Measurements from ENCODE around the gene PTCRA.
"Not testable (repeated sequence)": the region's sequence is repeated elsewhere in the genome, so short reads cannot be mapped to it uniquely, and the experiment has no call there.

Gene PTCRA

DNA sequence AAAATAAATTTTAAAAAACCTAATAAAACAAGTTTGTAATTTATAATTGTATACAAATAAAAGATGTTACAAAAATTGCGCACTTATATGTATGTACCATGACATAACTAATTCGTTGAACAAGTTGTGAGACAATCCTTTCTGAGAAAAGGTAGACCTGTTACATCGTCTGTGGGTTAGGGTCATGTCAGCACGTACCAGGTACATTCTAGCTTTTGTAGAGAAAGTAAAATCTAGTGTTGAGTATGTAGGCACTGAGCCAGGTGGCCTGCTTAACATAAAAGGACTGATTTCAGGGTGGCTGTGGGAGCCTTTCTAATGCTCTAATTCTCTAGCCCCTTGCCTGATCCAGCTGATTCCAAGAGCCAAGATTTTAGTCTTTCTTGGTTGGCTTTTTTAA lies 26.0 kb upstream of the PTCRA start:
- Histone ChIP-seq H3K27me3 (no peaks in the 10 kb centered on the region), H3K9me3 (no peaks in the 10 kb centered on the region), H3K36me3 (peaks cover 33% of the 10 kb centered on the region), H3K4me1 (peaks cover 52% of the 10 kb centered on the region), H3K4me2 (peak overlapping the region; percentile 82), H3K27ac (peak overlapping the region; percentile 89; the same call in 1 of the 2 replicates), H3K9ac (peak overlapping the region; percentile 92), H4K20me1 (peaks cover 23% of the 10 kb centered on the region), H3K4me3 (peak overlapping the region; percentile 76)
- TF ChIP-seq Cebpa-rat (IDR thresholded peaks at IDR 0.05), result no peak

GRCh38 chr6:42890311-42891198 lies 25.3 kb upstream of the PTCRA start:
- peak overlapping the region; percentile 92 for H3K9ac ChIP-seq
- H3K4me3 ChIP-seq, result peak overlapping the region; percentile 76
- peak overlapping the region; percentile 82 for H3K4me2 ChIP-seq
- no peak for TF ChIP-seq Cebpa-rat (IDR thresholded peaks at IDR 0.05)
- peak overlapping the region; percentile 89 for H3K27ac ChIP-seq
- H3K9me3 ChIP-seq, result no peaks in the 10 kb centered on the region
- H4K20me1 ChIP-seq, result peaks cover 16% of the 10 kb centered on the region
- H3K27me3 ChIP-seq, result no peaks in the 10 kb centered on the region
- peaks cover 26% of the 10 kb centered on the region for H3K36me3 ChIP-seq
- peaks cover 52% of the 10 kb centered on the region for H3K4me1 ChIP-seq

- Histone ChIP-seq H3K4me2 (peak overlapping the region; percentile 82), H3K27ac (peak overlapping the region; percentile 89)
These were observed 24.6 kb upstream of the PTCRA start for GRCh38 chr6:42891199-42891722.

GRCh38 chr6:42894041-42894828 lies 21.6 kb upstream of the PTCRA start:
- H3K4me1 ChIP-seq, result peaks cover 51% of the 10 kb centered on the region
- H3K9me3 ChIP-seq, H3K27me3 ChIP-seq, H4K20me1 ChIP-seq, H3K36me3 ChIP-seq: not testable (repeated sequence)
- peak overlapping the region; percentile 70 for H3K9ac ChIP-seq
- peak overlapping the region; percentile 36; the same call in 1 of the 2 replicates for H3K4me3 ChIP-seq
- peak overlapping the region; percentile 85 for H3K27ac ChIP-seq
- peak overlapping the region; percentile 82 for H3K4me2 ChIP-seq

More at GRCh38 chr6:42891199-42891722, 24.6 kb upstream of the PTCRA start:
- Histone ChIP-seq H3K4me1 (peaks cover 52% of the 10 kb centered on the region), H3K27me3 (no peaks in the 10 kb centered on the region), H3K36me3 (peaks cover 19% of the 10 kb centered on the region), H4K20me1 (peaks cover 10% of the 10 kb centered on the region; the same call in 1 of the 2 replicates), H3K4me3 (peak overlapping the region; percentile 76), H3K9ac (peak overlapping the region; percentile 92), H3K9me3 (no peaks in the 10 kb centered on the region)
- TF ChIP-seq Cebpa-rat (IDR thresholded peaks at IDR 0.05), result no peak

DNA sequence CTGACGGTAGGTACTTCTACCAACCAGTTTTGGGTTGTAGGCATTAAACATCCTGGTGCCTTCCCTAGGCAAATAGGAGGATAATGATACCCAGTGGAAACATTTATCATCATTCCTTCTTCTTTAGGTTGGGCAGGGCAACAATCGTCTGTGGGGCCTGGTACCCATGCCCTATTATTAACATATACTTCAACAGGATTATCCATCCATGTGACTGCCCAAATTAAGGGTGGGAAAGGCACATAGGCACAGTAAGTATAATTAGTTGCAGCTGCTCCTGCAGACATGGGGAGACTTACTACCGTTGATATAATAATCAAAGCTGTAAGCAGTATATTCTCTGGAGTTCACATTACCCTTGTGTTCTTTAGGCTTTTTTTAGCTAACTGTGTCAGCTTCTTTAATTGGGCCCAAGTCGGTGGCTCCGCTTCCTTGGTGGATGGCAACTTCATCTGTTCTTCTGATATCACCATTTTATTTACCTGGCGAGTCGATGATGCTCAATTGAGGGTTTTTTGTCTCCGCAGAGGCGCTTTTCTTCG lies 19.6 kb upstream of the PTCRA start:
- Histone ChIP-seq H3K9ac (no peak overlapping the region), H3K27ac (no peak overlapping the region), H3K36me3 (no peaks in the 10 kb centered on the region), H3K4me1 (peaks cover 59% of the 10 kb centered on the region), H3K9me3 (no peaks in the 10 kb centered on the region), H3K4me3 (no peak overlapping the region), H3K4me2 (no peak overlapping the region), H4K20me1 (no peaks in the 10 kb centered on the region), H3K27me3 (no peaks in the 10 kb centered on the region)
- TF ChIP-seq Cebpa-rat (IDR thresholded peaks at IDR 0.05), result no peak

GRCh38 chr6:42898891-42899361 lies 16.9 kb upstream of the PTCRA start:
- Histone ChIP-seq H4K20me1 (no peaks in the 10 kb centered on the region), H3K36me3 (no peaks in the 10 kb centered on the region), H3K4me2 (peak overlapping the region; percentile 88), H3K27me3 (no peaks in the 10 kb centered on the region), H3K9ac (no peak overlapping the region), H3K9me3 (no peaks in the 10 kb centered on the region), H3K27ac (no peak overlapping the region), H3K4me1 (peaks cover 57% of the 10 kb centered on the region), H3K4me3 (no peak overlapping the region)
- TF ChIP-seq Cebpa-rat (IDR thresholded peaks at IDR 0.05), result no peak

- Histone ChIP-seq H3K4me3 (peak overlapping the region; percentile 38; the same call in 1 of the 2 replicates), H4K20me1 (no peaks in the 10 kb centered on the region), H3K9me3 (no peaks in the 10 kb centered on the region), H3K4me2 (peak overlapping the region; percentile 88), H3K27me3 (no peaks in the 10 kb centered on the region), H3K4me1 (peaks cover 49% of the 10 kb centered on the region), H3K36me3 (no peaks in the 10 kb centered on the region), H3K27ac (peak overlapping the region; percentile 53; the same call in 1 of the 2 replicates), H3K9ac (peak overlapping the region; percentile 66; the same call in 1 of the 2 replicates)
- no peak for TF ChIP-seq Cebpa-rat (IDR thresholded peaks at IDR 0.05)
These were observed 16.0 kb upstream of the PTCRA start for GRCh38 chr6:42899871-42900270.

DNA sequence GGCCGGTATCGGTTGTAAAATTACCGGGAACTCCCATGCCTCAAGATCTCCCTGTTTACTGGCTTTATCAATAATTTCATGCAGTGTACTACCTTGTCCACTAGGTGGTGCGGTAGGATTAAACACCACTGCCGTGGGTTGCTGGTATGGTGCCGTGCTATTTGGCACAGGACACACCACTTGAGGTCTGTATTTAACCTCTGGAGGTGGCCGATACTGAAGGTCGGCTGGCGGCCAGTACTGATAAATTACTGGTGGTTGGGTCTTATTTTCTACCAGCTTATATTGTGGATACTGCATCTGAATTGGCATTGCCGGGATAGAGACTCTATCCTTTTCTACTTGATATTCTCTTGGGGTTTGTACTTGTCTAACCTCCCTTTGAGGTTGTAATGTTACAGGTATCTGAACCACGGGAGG lies 14.3 kb upstream of the PTCRA start:
- Histone ChIP-seq H3K4me1 (peaks cover 49% of the 10 kb centered on the region), H3K9me3 (no peaks in the 10 kb centered on the region), H3K36me3 (no peaks in the 10 kb centered on the region), H3K9ac (peak overlapping the region; percentile 80; the same call in 1 of the 2 replicates), H3K4me3 (peak overlapping the region; percentile 16; the same call in 1 of the 2 replicates), H3K27me3 (no peaks in the 10 kb centered on the region), H3K4me2 (peak overlapping the region; percentile 88), H4K20me1 (no peaks in the 10 kb centered on the region), H3K27ac (peak overlapping the region; percentile 87; the same call in 1 of the 2 replicates)
- no peak for TF ChIP-seq Cebpa-rat (IDR thresholded peaks at IDR 0.05)

GRCh38 chr6:42902429-42903263 lies 13.2 kb upstream of the PTCRA start:
- H3K9ac ChIP-seq, result peak overlapping the region; percentile 80
- not testable (repeated sequence) for H3K9me3 ChIP-seq, H3K36me3 ChIP-seq, H3K27me3 ChIP-seq, H4K20me1 ChIP-seq
- peak overlapping the region; percentile 49 for H3K4me3 ChIP-seq
- peak overlapping the region; percentile 87 for H3K27ac ChIP-seq
- H3K4me2 ChIP-seq, result peak overlapping the region; percentile 88
- H3K4me1 ChIP-seq, result peaks cover 49% of the 10 kb centered on the region
